T-helper 1 cell treated with Interleukin-12 subunit alpha and Interleukin-12 subunit beta and Interleukin-4 antibody, amounts not matched to agents 30 ng/mL and 1 ng/mL, for 36 hours (primary cell): ENCODE measurements around the gene GALNT13. TPM values are rescaled to one million over a fixed set of nuclear protein-coding genes. Genes with fewer than 3 reads are reported as not detected.

Experiments
- intact Hi-C: fragments of 100-400 bp; cut with micrococcal nuclease; formaldehyde crosslinking; loops from one replicate; pipeline ENCODE4 v1.15.1; 2024
- total RNA-seq: library from RNA; stranded (reverse); gene quantifications from 2 replicates; pipeline ENCODE4 v1.2.3, GENCODE V29; 2022

The GALNT13 gene
- total RNA-seq, 1 donor from 2014 or later, result not detected

DNA sequence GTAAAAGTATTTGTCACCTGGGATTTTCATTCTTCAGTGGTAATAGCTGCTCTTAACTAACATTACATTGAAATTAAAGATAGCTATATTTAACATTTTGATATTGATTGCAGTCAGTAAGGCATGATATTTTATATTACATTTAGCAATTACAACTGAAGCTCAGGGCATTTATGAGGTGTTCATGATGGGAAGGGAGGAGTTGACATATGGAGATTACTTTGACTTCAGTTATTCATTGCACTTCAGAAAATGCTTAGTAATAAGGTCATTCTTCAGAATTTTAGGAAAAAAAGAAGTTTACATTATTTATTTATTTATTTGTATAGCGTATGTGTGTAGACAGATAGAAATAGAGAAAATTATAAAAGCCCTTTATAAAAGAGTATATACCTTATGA lies 352.0 kb downstream of the GALNT13 start:
- intact Hi-C loops, result no loop called here

- intact Hi-C loops, result no loop called here
Observed at GRCh38 chr2:154226931-154227330, 355.2 kb downstream of the GALNT13 start.

- intact Hi-C loops, result no loop called here
Observed at GRCh38 chr2:154228566-154229280, 357.0 kb downstream of the GALNT13 start.

DNA sequence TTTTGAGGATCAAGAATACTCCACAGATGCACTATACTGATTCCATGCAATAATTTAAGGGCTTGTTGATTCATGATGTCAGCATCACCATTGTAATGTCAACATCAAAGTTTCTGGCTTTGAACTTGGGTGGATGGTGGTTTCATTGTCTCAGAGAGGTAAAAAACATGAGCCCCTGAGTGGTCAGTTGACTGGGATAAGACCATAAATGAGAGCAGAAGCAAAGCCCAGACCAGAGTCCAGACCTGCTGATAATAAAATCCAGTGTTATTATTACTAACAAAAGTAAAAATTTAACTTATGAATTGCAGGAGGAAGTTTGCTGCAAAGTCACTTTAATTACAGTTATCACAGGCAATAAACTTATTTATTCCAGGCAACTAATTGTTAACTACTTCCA lies 358.2 kb downstream of the GALNT13 start:
- intact Hi-C loops, result no loop called here

- intact Hi-C loops, result no loop called here
Observed at GRCh38 chr2:154231021-154231420, 359.3 kb downstream of the GALNT13 start.

DNA sequence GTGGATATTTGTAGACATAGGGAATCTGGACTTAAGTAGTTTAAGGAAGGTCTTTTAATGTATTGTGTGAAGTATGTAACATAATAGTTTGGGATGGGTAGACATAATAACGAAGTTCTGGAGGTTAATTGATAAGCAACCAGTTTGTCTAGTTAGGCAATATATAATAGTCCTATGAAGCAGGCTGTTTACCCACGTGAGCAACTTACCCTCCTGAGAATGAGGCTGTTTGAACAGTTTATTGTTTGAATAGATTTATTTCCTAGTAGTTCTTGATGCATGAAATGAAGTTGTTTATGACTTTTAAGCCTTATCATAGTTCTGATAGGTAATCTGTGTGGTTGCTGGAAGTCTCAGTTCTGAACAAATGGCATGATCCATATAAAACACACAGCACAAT lies 361.5 kb downstream of the GALNT13 start:
- intact Hi-C loops, result no loop called here

- intact Hi-C loops, result no loop called here
Observed at GRCh38 chr2:154238252-154238651, 366.5 kb downstream of the GALNT13 start.

- intact Hi-C loops, result no loop called here
Observed at GRCh38 chr2:154240316-154240715, 368.6 kb downstream of the GALNT13 start.

DNA sequence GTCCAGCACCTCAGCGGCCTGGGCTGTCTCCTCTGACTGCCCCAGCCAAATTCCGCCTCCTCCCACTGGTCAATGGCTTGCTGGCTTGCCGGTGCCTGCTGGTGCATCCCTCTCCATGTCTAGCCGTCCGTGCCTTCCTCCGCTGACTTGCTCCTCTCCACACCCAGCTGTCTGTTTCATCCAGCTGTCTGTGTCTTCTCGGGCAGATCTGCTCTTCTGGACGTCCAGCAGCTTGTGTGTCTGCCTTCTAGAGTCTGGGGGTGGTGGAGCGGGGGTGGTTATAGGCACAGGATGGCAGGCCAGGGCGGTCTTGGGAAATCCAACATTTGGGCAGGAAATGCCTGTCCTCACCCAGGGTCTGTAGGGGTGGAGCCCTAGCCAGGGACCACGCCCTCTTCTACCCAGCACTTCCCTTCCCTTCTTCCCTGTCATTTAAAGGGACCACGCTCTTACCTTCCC lies 369.2 kb downstream of the GALNT13 start:
- intact Hi-C loops, result no loop called here

DNA sequence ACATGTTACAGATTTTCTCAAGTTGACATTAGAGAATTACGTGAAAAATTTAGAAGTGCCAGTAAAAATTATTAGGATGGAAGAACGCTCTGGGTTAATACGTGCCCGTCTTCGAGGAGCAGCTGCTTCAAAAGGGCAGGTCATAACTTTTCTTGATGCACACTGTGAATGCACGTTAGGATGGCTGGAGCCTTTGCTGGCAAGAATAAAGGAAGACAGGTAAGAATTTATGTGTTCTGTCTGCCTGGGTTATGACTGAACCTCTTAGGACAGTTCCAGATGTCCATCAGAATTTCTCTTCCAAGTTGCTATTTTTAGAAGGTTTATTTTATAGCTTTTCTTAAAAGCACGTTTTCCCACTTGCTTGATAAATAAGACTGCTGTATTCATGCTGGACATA lies 371.0 kb downstream of the GALNT13 start:
- intact Hi-C loops, result no loop called here

GRCh38 chr2:154243685-154244084 lies 372.0 kb downstream of the GALNT13 start:
- intact Hi-C loops, result no loop called here

DNA sequence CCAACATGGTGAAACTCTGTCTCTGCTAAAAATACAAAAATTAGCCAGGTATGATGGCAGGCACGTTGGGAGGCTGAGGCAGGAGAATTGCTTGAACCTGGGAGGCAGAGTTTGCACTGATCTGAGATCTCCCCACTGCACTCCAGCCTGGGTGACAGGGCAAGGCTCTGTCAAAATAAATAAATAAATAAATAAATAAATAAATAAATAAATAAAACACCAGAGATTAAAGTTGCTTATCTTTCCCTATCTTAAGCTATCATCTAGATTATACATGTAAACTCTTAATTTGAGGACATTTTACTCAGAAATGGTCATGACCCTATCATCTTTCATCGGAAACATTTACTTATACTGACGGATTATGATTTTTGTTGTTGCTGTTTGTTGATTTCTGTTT lies 373.2 kb downstream of the GALNT13 start:
- intact Hi-C loops, result no loop called here

DNA sequence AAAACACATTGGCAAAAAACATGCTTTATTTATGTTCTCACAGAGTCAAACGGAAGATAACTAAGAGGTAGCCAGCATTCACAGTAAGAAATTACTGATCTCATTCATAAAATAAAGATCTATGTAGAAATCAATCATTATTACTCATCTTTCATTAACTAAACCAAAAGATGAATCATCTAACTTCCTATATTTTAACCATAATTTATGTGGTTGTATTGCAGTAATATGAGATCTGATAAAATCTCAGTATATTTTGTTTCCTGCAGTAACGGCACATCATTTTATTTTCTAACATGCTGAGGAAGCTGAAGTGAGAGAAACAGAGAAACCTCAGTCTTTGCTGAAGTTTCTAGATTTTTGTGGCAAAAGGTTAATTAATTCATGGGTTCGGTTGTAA lies 375.8 kb downstream of the GALNT13 start:
- intact Hi-C loops, result no loop called here

DNA sequence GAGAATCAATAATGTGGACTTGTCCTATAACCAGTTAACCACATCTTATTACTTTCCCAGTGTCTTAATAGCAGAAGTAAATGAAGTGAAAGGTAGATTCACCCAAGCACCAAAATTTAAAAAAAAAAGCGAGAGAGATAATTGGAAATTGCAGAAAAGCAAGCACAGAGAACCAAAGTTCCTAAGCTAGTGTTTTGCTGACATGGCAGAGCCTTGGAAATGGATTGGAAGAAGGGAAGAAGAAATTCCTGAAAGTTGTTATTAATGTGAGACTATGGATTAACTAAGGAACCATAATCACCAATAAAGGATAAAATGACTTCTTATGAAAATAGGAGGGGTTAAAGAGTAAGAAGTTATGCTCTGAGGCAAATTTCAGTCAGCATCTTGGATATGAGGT lies 384.4 kb downstream of the GALNT13 start:
- intact Hi-C loops, result no loop called here

DNA sequence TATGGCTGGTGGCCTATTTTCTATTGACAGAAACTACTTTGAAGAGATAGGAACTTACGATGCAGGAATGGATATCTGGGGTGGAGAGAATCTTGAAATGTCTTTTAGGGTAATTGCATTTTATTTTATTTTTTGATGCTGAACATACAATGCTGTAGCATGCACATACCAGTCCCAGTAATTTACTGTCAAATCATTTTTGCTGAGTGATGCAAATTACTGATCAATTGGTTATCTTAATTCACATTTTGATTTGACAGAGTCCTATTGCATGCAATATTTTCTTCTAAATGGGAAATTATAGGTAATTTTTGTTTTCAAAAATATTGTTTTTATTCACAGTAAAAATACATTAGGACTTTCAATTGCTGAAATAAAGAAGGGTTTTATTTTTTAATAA lies 387.3 kb downstream of the GALNT13 start:
- intact Hi-C loops, result no loop called here

DNA sequence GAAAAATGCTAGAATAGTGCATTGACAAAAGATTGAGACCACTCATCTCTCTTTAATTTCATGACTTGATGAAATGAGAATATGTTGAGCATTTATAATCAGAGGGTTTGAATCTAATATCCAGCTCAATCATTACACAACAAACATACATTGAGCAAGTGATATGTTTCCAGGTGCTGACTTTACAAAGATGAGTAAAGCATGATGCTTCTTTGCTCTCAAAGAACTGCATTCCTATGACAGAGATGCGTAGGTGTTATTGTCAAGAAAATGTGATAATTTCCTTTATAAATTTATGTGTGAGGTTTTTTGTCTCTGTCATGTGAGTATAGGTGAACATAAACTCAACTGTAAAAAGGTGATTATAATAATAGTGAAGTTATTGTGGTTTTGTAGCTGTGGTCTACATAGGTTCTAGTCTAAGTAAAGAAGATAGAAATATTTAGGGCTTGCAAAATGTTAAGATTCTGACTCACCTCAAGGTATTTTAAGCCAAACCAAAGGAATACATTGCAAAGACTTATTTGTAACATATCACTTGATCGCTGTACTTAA lies 389.8 kb downstream of the GALNT13 start:
- intact Hi-C loops, result no loop called here

DNA sequence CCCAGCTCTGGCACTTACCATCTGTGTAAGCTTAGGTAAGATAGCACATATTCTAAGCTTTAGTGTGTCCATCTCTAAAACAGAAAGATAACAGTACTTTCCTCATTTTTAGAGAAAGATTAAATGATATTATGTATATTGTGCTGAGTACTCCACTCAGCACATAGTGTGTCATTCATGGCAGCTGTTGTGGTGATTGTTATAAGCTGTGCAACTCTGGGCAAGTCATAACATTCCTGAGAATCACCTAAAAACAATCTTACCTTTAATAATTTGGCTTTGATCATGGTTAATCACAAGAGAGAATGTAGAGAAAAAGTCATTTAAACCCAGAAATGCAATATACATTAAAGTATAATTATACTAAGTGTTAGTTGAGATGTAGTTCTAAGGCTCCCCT lies 391.5 kb downstream of the GALNT13 start:
- intact Hi-C loops, result no loop called here

GRCh38 chr2:154264024-154264423 lies 392.3 kb downstream of the GALNT13 start:
- intact Hi-C loops, result no loop called here

DNA sequence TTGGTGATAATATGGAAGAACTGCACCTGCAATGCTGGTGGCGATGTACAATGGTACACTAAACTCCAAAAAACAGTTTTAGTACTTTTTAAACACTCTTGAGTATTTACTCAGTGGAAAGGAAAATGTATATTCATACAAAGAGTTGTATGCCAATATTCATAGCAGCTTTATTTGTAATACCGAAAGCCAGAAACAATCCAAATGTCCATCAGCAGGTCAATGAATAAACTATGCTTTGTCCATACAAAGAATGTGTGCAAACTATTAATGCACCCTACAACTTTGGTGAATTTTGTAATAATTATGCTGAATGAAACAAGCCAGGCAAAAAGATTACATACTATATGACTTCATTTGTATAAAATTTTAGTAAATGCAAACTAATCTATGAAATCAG lies 396.3 kb downstream of the GALNT13 start:
- intact Hi-C loops, result no loop called here

- intact Hi-C loops, result no loop called here
Observed at GRCh38 chr2:154280543-154280942, 408.8 kb downstream of the GALNT13 start.

GRCh38 chr2:154289870-154290269 lies 418.1 kb downstream of the GALNT13 start:
- intact Hi-C loops, result no loop called here

- intact Hi-C loops, result no loop called here
Observed at GRCh38 chr2:154291511-154291910, 419.8 kb downstream of the GALNT13 start.

DNA sequence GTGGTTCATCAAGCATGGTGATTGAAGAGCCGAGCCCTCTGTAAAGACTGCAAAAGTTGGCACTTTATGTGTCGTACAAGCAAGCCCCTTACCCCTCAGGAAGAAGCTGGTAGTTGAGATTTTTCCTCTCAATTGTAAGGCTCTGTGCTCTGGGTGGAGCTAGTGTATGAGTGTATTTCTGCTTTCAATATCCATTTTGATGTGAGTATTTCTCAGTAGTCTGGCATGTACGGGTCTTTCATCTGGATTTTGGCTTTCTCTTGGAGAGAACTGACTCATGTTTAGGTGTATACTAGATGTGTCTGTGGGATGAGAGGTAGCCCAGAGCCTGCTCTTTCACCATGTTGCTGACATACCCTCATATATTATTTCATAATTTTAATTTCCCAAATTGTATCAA lies 420.2 kb downstream of the GALNT13 start:
- intact Hi-C loops, result no loop called here
